Neural cell (in vitro differentiated cells): ENCODE results near the gene DST.

ENCODE experiments used
- EZH2 ChIP-seq: fragments of 200-600, 300-800 bp; shearing (Covaris generic), sonication (generic); IDR thresholded peaks from 2 replicates; pipeline ENCODE4 v1.6.1; 2014; ENCODE audit warnings: antibody characterized with exemption, low read length, borderline replicate concordance, mild to moderate bottlenecking; ENCODE audit not compliant: insufficient read depth, poor library complexity, severe bottlenecking
- POLR2AphosphoS5 ChIP-seq: IDR thresholded peaks from 2 replicates; pipeline ENCODE4 v1.6.1; 2012
- RAD21 ChIP-seq: fragments of 450-650 bp; conservative IDR thresholded peaks from 2 replicates; pipeline ENCODE4 v1.6.1; 2014; ENCODE audit warnings: antibody characterized with exemption, mild to moderate bottlenecking, moderate library complexity
- TF ChIP-seq, protein P1 (sequence below): IDR thresholded peaks from 2 replicates; pipeline ENCODE4 v1.6.1; 2012; ENCODE audit warnings: borderline replicate concordance
- TF ChIP-seq, protein P2 (sequence below): fragments of 450-650 bp; IDR thresholded peaks from 2 replicates; pipeline ENCODE4 v1.5.1; 2014; ENCODE audit warnings: antibody characterized with exemption, mild to moderate bottlenecking, moderate library complexity; ENCODE audit not compliant: poor library complexity, severe bottlenecking

DNA sequence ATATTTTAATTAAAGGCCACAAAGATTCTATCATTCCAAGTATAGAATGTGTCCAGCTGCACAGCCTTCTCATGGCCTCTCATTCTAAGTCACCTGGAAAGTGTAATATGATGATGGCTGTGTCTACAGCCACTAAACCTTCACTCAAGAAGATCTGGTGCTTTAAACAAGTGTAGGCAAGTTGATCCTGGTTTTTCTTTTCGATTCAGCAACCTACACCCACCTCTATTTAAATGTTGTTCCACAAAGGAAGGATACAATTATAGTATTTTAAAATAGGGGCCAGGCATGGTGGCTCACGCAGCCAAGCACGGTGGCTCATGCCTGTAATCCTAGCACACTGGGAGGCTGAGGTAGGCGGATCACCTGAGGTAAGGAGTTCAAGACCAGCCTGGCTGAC, 25.5 kb upstream of the DST start:
- TF ChIP-seq, protein P1, sequence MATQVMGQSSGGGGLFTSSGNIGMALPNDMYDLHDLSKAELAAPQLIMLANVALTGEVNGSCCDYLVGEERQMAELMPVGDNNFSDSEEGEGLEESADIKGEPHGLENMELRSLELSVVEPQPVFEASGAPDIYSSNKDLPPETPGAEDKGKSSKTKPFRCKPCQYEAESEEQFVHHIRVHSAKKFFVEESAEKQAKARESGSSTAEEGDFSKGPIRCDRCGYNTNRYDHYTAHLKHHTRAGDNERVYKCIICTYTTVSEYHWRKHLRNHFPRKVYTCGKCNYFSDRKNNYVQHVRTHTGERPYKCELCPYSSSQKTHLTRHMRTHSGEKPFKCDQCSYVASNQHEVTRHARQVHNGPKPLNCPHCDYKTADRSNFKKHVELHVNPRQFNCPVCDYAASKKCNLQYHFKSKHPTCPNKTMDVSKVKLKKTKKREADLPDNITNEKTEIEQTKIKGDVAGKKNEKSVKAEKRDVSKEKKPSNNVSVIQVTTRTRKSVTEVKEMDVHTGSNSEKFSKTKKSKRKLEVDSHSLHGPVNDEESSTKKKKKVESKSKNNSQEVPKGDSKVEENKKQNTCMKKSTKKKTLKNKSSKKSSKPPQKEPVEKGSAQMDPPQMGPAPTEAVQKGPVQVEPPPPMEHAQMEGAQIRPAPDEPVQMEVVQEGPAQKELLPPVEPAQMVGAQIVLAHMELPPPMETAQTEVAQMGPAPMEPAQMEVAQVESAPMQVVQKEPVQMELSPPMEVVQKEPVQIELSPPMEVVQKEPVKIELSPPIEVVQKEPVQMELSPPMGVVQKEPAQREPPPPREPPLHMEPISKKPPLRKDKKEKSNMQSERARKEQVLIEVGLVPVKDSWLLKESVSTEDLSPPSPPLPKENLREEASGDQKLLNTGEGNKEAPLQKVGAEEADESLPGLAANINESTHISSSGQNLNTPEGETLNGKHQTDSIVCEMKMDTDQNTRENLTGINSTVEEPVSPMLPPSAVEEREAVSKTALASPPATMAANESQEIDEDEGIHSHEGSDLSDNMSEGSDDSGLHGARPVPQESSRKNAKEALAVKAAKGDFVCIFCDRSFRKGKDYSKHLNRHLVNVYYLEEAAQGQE, result no peak
- TF ChIP-seq, protein P2, sequence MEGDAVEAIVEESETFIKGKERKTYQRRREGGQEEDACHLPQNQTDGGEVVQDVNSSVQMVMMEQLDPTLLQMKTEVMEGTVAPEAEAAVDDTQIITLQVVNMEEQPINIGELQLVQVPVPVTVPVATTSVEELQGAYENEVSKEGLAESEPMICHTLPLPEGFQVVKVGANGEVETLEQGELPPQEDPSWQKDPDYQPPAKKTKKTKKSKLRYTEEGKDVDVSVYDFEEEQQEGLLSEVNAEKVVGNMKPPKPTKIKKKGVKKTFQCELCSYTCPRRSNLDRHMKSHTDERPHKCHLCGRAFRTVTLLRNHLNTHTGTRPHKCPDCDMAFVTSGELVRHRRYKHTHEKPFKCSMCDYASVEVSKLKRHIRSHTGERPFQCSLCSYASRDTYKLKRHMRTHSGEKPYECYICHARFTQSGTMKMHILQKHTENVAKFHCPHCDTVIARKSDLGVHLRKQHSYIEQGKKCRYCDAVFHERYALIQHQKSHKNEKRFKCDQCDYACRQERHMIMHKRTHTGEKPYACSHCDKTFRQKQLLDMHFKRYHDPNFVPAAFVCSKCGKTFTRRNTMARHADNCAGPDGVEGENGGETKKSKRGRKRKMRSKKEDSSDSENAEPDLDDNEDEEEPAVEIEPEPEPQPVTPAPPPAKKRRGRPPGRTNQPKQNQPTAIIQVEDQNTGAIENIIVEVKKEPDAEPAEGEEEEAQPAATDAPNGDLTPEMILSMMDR, result no peak
- TF ChIP-seq POLR2AphosphoS5 (no peak), EZH2 (no peak), RAD21 (no peak)
